Renal cortex interstitium (tissue), 11 donors: ENCODE data around the gene CFAP97D2. TPM values are rescaled to one million over a fixed set of nuclear protein-coding genes. Genes with fewer than 3 reads are reported as not detected.
"Not testable (repeated sequence)": the region's sequence is repeated elsewhere in the genome, so short reads cannot be mapped to it uniquely, and the experiment has no call there.

Experiments used
- DNase-seq, 11 donors: peaks; one replicate each; pipeline ENCODE4 v3.0.0-alpha.2; 2013; ENCODE audit warnings: low read depth in 9 of 11, low spot score in 4 of 11; ENCODE audit errors: extremely low read depth in 1 of 11
- polyA plus RNA-seq, 3 donors: library from polyadenylated mRNA; unstranded; fragments of 120-200 nt; gene quantifications; one replicate each; pipeline ENCODE4 v1.2.1, GENCODE V29; 2013; ENCODE audit not compliant: insufficient read length in 3 of 3

The CFAP97D2 gene
- polyA plus RNA-seq, 3 donors = not detected

DNA sequence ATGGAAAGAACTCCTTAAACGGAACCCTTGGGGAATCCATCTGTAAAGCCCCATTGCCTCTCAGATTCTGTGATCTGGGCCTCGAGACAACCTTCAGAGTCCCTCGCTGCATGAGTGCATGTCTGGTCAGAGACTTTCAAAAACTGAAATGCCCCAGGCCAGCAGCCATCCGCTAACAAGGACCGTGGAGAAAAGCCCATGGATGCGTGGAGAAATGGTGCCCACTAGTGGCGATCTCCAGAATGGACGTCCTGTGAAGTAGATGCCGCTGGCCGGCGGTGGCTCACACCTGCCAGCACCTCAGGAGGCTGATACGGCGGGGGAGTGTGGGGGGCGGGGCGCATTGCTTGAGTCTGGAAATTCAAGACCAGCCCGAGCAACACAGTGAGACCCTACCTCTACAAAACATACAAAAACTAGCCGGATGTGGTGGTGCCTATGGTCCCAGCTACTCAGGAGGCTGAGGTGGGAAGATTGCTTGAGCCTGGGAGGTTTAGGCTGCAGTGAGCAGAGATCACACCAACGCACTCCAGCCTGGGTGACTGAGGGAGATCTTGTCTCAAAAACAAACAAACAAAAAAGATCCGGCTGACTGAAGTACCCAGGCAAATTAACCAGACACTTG is 47.8 kb downstream of the CFAP97D2 start:
- peak; percentile 70 to 86 (median 78) for DNase-seq

DNA sequence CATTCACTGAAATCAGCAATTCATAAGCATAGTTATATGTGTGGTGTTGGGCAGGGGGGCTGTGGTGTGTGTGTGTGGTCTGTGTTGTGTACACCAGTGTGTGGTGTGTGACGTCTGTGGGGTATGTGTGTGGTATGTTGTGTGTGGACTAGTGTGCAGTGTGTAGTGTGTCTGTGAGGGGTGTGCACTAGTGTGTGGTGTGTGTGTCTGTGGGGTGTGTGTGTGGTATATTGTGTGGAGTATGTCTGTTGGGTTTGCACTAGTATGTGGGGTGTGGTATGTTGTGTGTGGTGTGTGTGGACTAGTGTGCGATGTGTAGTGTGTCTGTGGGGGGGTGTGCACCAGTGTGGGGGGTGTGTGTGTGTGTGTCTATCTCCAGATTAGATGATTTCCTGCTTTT is 48.5 kb downstream of the CFAP97D2 start:
- no peak for DNase-seq

DNA sequence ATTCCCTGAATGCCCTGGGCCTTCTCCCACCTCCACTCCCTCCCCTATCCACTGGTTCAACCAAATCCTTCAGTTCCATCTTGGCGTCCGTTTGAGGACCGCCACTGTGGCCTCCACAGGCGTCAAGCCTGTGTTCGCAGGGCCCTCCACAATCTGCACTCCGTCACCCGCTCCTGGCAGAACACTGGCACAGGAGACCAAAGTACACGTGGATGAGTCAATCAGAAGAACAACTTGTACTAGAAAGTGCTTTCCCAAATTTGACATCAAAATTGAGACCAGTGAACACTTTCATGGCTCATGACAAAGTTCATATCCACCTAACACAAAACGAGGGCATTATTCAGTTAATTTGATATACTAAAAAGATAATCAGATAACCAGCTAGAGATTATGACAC is 49.1 kb downstream of the CFAP97D2 start:
- DNase-seq = no peak

DNA sequence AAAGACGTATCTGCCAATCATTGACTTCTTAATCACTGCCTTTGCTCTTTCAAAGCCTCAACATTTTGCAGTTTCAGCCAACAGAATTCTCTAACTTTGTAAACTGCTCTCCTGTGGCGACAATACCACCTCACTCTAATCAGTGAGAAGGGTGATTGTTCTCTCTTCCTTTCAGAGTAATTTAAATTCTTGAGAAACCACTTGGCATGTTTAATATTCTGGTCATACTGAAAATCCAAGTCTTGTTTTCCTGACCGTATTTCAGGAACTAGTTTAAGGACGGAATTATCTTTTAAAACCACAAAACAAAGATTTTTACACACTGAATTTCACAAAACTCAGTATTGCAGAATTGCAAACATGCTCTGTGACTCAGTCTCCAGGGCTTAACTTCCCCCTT is 50.4 kb downstream of the CFAP97D2 start:
- no peak for DNase-seq

DNA sequence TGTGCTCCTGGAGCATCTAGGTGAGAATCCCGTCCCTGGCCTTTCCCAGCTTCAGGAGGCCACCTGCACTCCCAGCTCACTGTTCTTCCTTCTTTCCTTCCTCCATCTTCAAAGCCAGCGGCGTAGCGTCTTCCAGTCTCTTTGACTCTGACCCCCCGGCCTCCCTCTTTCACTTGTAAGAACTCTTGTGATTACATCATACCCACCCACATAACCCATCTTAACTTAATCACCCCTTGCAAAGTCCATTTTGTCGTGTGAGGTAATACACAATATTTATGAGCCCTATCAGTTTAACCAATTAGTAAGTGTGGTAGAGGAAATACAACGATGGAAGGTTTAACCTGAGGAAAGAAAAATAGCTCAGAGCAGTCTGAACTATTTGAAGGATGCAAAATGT is 51.1 kb downstream of the CFAP97D2 start:
- no peak for DNase-seq

DNA sequence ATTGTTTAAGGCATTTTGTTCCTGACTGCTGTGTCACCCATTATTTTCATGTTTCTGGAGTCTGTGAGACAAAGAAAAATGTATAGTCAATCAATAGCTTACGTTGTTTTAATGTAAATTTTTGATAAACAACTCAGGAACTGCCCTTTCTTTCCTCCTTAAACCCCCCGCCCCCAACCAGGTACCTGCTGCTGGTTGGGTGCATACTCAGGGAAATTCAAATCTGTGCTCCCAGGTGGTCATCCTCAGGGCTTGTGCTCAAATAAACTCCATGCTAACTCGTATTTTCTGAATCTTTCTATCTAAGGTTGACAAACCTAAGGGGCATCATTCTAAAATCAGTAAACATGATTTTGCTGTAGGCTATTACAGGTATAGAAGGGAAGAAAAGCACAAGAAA is 51.5 kb downstream of the CFAP97D2 start:
- no peak for DNase-seq

DNA sequence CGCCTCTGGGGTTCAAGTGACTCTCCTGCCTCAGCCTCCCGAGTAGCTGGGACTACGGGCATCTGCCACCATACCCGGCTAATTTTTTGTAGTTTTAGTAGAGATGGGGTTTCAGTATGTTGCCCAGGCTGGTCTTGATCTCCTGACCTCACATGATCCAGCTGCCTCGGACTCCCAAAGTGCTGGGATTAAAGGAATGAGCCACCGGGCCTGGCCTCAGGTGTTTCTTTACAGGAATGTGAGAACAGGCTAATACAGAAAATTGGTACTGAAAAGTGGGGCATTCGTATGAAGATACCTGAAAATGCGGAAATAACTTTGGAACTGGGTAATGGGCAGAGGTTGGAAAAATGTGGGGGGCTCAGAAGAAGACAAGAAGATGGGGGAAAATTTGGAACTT is 52.8 kb downstream of the CFAP97D2 start:
- DNase-seq = no peak

DNA sequence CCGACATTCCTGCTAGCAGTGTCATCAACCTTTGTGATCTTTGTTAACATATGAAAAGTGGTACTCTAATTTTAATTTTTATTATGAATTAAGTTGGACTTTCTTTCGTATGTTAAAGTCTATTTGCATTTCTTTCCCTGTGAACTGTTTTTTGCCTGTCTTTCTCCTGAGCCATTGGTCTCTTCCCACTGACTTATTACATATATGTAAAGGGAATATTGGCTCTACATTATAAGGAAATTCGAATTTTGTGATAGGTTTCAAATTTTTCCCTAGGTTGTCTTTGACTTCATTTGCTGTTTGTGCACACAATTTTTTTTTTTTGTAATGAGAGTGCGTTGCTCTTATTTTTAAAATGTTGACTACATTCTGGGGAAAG is 55.2 kb downstream of the CFAP97D2 start:
- DNase-seq = no peak

DNA sequence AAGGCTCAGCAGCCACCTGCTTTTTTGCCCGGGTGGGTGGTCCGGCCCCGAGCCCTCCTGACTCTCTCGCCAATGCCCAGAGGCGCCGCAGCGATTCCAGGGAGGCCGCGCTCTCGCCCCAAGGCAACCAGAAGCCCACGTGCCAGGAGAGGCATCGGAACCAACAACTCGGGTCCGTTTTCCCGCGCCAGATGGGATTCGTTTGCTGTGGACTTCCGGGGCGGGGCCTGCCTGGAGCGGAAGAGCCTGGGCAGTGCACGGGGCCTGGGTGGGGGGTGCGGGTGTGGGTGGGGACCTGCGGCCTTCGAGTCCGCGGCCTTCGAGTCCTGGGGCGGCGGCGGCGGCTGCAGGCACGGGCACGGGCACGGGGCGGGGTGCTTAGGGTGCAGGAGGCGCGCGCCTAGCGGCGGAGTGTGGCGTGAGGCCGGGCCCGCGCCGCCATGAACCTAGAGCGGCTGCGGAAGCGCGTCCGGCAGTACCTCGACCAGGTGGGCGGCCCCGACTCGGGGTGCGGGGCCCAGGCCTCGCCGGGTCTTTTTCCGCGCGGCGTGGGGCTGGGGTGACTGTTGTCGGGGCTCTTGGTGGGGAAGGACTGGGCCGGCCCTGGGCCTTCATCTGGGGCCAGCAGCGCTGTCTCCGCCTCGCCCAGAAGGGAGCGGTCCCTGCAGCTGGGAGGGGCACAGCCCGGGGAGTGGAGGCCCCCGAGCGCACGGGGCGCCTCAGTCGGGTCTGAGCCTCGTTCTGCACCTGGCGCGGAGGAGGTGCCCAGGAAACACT is 55.8 kb downstream of the CFAP97D2 start, which contains the start of gene CDC16:
TSS of gene CDC16 (plus strand) at position 253 of the 777 bp plus-strand sequence. CDS start at position 441, 188 bp downstream.
- DNase-seq = peak; percentile 67 to 91 (median 83)

DNA sequence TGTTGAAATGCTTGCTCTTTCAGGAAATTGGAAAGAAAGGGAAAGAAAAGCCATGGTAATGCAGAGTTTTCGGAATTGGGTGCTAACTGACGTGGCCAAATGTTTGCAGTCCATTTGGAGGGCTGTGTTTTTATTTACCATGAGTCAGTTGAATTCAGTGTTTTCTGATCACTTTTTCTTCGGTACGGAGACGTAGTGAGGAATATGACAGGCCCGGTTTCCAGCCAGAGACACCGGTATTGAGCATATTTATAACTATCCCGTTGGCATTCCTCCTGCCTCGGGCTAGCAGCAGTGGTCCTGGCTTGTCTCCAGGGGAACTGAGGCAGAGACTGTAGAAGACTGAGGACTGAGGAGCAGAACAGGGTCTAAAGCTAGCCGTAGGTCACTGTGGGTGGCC is 56.6 kb downstream of the CFAP97D2 start:
- DNase-seq = no peak

DNA sequence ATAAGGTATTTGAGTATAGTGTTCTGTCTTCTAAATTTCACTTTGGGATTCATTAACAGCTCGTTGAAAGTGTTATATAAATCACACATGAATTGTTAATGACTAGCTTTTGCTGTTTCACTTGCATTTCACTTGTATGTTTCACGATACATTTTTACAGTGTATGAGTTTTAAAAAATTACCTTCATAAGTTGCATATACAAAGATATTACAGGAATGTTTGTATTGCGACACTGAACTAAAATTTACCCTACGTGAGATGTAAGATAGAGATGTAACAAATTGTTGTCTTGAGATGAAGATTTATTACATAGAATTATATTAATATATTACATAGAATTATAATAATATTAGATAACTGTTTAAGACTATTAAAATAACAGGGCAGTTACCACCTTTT is 57.2 kb downstream of the CFAP97D2 start:
- no peak for DNase-seq

DNA sequence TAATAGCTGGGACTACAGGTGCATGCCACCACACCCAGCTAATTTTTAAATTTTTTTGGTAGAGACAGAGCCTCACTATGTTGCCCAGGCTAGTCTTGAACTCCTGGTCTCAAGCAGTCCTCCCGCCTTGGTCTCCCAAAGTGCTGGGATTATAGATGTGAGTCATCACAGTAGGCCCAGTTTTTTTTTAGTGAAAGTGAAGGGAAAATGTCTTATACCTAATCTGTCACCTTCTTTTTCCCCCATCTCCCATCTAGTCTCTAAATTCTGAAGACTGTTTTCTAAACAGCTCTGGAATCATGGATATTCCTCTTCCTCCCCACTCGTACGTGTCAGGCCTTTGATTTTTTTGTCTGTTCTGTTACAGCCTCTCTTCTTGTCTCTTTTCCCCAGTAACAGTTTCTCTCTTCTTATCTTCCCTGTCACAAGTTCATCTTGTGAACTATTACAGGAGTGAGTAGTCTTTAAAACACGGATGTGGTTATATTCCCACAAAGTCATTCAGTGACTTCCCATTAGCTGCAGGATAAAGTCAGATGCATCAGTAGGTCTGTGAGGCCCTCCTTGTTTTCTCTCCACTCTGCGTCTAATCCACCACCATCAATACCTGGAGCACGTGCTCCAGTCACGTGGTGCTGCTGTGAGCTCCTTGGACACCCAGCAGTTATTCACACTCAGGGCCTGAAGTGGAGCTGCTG is 58.5 kb downstream of the CFAP97D2 start:
- no peak for DNase-seq

DNA sequence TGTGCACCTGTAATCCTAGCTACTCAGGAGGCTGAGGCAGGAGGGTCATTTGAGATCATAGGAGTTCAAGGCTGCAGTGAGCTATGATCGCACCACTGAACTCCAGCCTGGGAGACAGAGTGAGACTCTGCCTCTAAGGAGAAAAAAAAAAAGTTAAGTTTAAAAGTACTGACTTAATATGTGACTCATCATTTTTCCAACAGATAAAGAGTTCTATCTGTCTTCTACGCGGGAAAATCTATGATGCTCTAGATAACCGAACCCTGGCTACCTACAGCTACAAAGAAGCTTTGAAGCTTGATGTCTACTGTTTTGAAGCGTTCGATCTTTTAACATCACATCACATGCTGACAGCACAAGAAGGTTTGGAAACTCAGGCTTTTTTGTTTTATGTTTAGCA is 62.9 kb downstream of the CFAP97D2 start:
- no peak for DNase-seq

DNA sequence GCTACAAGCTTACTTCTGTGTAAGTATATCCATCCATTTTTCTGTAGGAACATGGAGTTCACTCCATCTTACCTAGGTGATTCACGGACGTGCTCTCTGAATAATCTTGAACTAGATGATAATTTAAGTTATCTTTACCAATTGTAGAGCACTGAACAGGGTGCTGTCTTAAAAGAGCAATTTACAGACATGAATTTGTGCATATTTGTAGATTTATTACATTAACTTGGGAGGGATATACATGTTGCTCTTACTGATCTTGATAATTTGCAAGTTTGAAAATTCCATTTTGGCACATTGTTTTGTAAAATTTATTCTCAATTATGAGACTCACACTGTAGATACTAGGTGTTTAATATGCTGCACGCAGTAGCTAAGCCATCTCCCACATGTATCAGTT is 64.9 kb downstream of the CFAP97D2 start:
- no peak for DNase-seq

DNA sequence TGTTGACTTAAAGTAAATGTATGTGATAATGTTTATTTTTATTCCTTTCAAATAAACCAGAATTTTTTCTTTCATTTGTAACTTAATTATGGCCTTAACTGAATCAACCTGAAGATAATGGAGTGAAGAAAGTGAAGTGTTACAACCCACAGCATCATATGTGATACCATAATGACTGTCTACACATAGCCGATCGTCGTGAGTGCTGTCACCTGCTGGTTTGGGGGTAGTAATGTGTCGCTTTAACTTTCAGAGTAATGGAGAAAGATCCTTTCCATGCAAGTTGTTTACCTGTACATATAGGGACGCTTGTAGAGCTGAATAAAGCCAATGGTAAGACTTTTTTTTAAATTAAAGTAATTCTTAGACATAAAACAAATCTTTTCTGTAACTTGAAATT is 65.6 kb downstream of the CFAP97D2 start:
- no peak for DNase-seq

DNA sequence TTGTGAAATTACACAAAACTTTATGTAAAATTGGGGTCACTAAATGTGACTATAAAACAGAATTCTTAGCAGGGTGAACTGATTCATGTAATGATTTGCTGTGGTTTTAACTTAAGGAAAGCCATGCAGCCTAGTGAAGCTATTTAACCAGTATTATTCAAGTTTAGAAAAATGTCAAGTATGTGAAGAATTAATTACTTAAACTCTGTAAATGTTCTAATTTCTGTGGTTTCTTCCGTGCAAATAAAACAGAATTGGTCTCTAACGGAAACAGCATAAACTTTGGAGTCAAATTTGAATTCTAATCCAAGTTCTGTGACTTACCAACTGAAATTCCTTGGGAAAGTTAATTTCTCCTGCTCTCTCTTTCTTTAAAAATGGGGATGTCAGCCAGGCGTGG is 69.0 kb downstream of the CFAP97D2 start:
- DNase-seq = no peak

DNA sequence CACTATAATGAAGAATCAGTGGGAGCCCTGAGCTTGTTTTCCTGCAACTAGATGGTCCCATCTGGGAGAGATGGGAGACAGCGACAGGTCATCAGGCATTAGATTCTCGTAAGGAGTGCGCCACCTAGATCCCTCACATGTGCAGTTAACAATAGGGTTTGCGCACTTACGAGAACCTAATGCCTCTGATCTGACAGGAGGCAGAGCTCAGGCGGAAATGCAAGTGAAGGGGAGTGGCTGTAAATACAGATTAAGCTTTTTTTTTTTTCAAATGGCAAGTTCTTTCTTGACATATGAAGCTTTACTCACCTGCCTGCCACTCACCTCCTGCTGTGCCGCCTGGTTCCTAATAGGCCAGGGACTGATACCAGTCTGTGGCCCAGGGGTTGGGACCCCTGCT is 70.0 kb downstream of the CFAP97D2 start:
- no peak for DNase-seq

DNA sequence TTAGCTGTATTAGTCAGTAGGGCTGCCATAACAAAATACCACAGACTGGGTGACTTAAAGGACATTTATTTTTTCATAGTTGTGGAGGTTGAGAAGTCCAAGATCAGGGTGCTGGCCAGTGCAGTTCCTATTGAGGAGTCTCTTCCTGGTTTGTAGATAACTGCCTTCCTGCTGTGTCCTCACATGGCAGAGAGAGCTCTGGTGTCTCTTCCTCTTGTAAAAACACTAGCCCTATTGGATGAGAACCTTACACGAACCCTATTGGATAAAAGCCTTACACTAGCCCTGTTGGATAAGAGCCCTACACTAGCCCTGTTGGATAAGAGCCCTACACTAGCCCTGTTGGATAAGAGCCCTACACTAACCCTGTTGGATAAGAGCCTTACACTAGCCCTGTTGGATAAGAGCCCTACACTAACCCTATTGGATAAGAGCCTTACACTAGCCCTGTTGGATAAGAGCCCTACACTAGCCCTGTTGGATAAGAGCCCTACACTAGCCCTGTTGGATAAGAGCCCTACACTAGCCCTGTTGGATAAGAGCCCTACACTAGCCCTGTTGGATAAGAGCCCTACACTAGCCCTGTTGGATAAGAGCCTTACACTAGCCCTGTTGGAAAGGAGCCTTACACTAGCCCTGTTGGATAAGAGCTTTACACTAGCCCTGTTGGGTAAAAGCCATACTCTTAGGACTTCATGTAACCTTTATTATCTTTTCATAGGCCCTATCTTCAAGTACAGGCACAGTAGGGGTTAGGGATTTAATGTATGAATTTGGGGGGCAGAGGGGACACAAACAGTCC is 72.8 kb downstream of the CFAP97D2 start:
- DNase-seq = not testable (repeated sequence)

DNA sequence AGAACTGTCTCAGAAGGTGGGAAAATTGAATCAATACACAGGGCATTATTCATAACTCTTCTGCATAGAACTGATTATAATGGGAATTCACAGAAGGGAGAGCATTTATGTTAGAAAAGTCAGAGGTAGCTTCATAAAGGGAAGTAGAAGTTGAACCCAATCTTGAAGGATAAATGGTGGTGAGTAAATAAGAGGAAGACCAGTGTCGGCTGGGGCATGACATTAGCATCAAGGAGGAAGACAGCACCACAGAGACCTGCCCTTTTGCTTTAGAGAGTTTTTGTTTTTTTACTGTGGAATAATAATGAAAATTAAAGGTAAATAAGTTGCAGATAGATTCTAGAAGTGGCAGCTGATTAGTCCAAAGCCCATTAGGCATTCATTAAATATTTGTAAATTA is 77.5 kb downstream of the CFAP97D2 start:
- DNase-seq = no peak
